ENCODE data around the gene DBNDD1.
A peak's percentile ranks its signal among the peaks of the same experiment; 100 is the strongest.
"Not testable (repeated sequence)": the region's sequence is repeated elsewhere in the genome, so short reads cannot be mapped to it uniquely, and the experiment has no call there.

Gene DBNDD1

GRCh38 chr16:90009172-90009899 is 9.9 kb downstream of the DBNDD1 start:
- Mint-ChIP-seq H3K4me1 (peaks cover 76% of the 10 kb centered on the region), H3K4me3 (peak overlapping the region; percentile 62), H3K27me3 (peaks cover 18% of the 10 kb centered on the region), H3K36me3 (no peaks in the 10 kb centered on the region), H3K27ac (peak overlapping the region; percentile 85), H3K9me3 (no peaks in the 10 kb centered on the region)
- ATAC-seq, result no peak

- peaks cover 74% of the 10 kb centered on the region for H3K4me1 Mint-ChIP-seq
- ATAC-seq, result peak; percentile 92
- H3K27me3 Mint-ChIP-seq, result peaks cover 17% of the 10 kb centered on the region
- H3K36me3 Mint-ChIP-seq, result no peaks in the 10 kb centered on the region
- peak overlapping the region; percentile 85 for H3K27ac Mint-ChIP-seq
- H3K4me3 Mint-ChIP-seq, result peak overlapping the region; percentile 62
- H3K9me3 Mint-ChIP-seq, result no peaks in the 10 kb centered on the region
Measured at GRCh38 chr16:90008708-90009145, 10.5 kb downstream of the DBNDD1 start.

- H3K36me3 Mint-ChIP-seq, H3K27me3 Mint-ChIP-seq, H3K9me3 Mint-ChIP-seq: not testable (repeated sequence)
- H3K4me1 Mint-ChIP-seq, result peaks cover 64% of the 10 kb centered on the region
- peak overlapping the region; percentile 85 for H3K27ac Mint-ChIP-seq
- peak; percentile 22 for ATAC-seq
- H3K4me3 Mint-ChIP-seq, result peak overlapping the region; percentile 24
Measured at GRCh38 chr16:90007635-90008234, 11.5 kb downstream of the DBNDD1 start.

- Mint-ChIP-seq H3K36me3 (no peaks in the 10 kb centered on the region), H3K4me1 (peaks cover 57% of the 10 kb centered on the region), H3K4me3 (peak overlapping the region; percentile 24), H3K27me3 (no peaks in the 10 kb centered on the region), H3K27ac (peak overlapping the region; percentile 85), H3K9me3 (no peaks in the 10 kb centered on the region)
- ATAC-seq, result no peak
Measured at GRCh38 chr16:90007015-90007414, 12.2 kb downstream of the DBNDD1 start.

GRCh38 chr16:90005956-90006663 is 13.1 kb downstream of the DBNDD1 start:
- no peak overlapping the region for H3K4me3 Mint-ChIP-seq

GRCh38 chr16:90004577-90004976 is 14.7 kb downstream of the DBNDD1 start:
- Mint-ChIP-seq H3K36me3 (peaks cover 15% of the 10 kb centered on the region), H3K9me3 (no peaks in the 10 kb centered on the region), H3K27me3 (no peaks in the 10 kb centered on the region), H3K4me1 (peaks cover 54% of the 10 kb centered on the region), H3K27ac (no peak overlapping the region), H3K4me3 (no peak overlapping the region)
- ATAC-seq, result no peak

More at GRCh38 chr16:90005956-90006663, 13.1 kb downstream of the DBNDD1 start:
- Mint-ChIP-seq H3K9me3 (no peaks in the 10 kb centered on the region), H3K27me3 (no peaks in the 10 kb centered on the region), H3K4me1 (peaks cover 59% of the 10 kb centered on the region), H3K36me3 (no peaks in the 10 kb centered on the region), H3K27ac (no peak overlapping the region)
- no peak for ATAC-seq

GRCh38 chr16:90002759-90003158 is 16.5 kb downstream of the DBNDD1 start:
- peaks cover 39% of the 10 kb centered on the region for H3K4me1 Mint-ChIP-seq
- H3K27me3 Mint-ChIP-seq, result no peaks in the 10 kb centered on the region
- H3K36me3 Mint-ChIP-seq, result peaks cover 18% of the 10 kb centered on the region
- H3K27ac Mint-ChIP-seq, result no peak overlapping the region
- no peak overlapping the region for H3K4me3 Mint-ChIP-seq
- H3K9me3 Mint-ChIP-seq, result no peaks in the 10 kb centered on the region
- ATAC-seq, result no peak

GRCh38 chr16:90001761-90002503 is 17.3 kb downstream of the DBNDD1 start:
- no peak for ATAC-seq
- H3K4me3 Mint-ChIP-seq, result no peak overlapping the region
- H3K27me3 Mint-ChIP-seq, result no peaks in the 10 kb centered on the region
- H3K27ac Mint-ChIP-seq, result no peak overlapping the region
- no peaks in the 10 kb centered on the region for H3K9me3 Mint-ChIP-seq
- peaks cover 32% of the 10 kb centered on the region for H3K4me1 Mint-ChIP-seq
- H3K36me3 Mint-ChIP-seq, result peaks cover 20% of the 10 kb centered on the region

GRCh38 chr16:90000733-90001427 is 18.4 kb downstream of the DBNDD1 start:
- ATAC-seq, result peak; percentile 36
- no peaks in the 10 kb centered on the region for H3K27me3 Mint-ChIP-seq
- H3K4me3 Mint-ChIP-seq, result no peak overlapping the region
- no peak overlapping the region for H3K27ac Mint-ChIP-seq
- H3K9me3 Mint-ChIP-seq, result no peaks in the 10 kb centered on the region
- H3K36me3 Mint-ChIP-seq, result peaks cover 31% of the 10 kb centered on the region
- H3K4me1 Mint-ChIP-seq, result peaks cover 28% of the 10 kb centered on the region

GRCh38 chr16:89999831-90000574 is 19.3 kb downstream of the DBNDD1 start:
- H3K27ac Mint-ChIP-seq, result no peak overlapping the region
- no peak for ATAC-seq
- H3K27me3 Mint-ChIP-seq, result no peaks in the 10 kb centered on the region
- no peak overlapping the region for H3K4me3 Mint-ChIP-seq
- H3K4me1 Mint-ChIP-seq, result peaks cover 19% of the 10 kb centered on the region
- peaks cover 39% of the 10 kb centered on the region for H3K36me3 Mint-ChIP-seq
- no peaks in the 10 kb centered on the region for H3K9me3 Mint-ChIP-seq

GRCh38 chr16:89996178-89996489 is 23.1 kb downstream of the DBNDD1 start:
- ATAC-seq, result no peak
- Mint-ChIP-seq H3K4me1 (peaks cover 11% of the 10 kb centered on the region), H3K4me3 (no peak overlapping the region), H3K9me3 (no peaks in the 10 kb centered on the region), H3K27ac (peak overlapping the region; percentile 55), H3K27me3 (no peaks in the 10 kb centered on the region), H3K36me3 (peaks cover 76% of the 10 kb centered on the region)

- Mint-ChIP-seq H3K27ac (peak overlapping the region; percentile 55), H3K4me3 (peak overlapping the region; percentile 12), H3K36me3 (peaks cover 76% of the 10 kb centered on the region)
- not testable (repeated sequence) for H3K27me3 Mint-ChIP-seq, ATAC-seq, H3K9me3 Mint-ChIP-seq, H3K4me1 Mint-ChIP-seq
Measured at GRCh38 chr16:89995475-89996177, 23.6 kb downstream of the DBNDD1 start.

- Mint-ChIP-seq H3K36me3 (peaks cover 74% of the 10 kb centered on the region), H3K27ac (peak overlapping the region; percentile 55)
- not testable (repeated sequence) for H3K4me1 Mint-ChIP-seq, H3K4me3 Mint-ChIP-seq, H3K9me3 Mint-ChIP-seq, ATAC-seq, H3K27me3 Mint-ChIP-seq
Measured at GRCh38 chr16:89994721-89995474, 24.4 kb downstream of the DBNDD1 start.

Data from stimulated activated memory B cell treated with anti-CD40 and anti-IgM and Interleukin-4, amounts not matched to agents 10 μg/mL and 1 μg/mL and 100 μg/mL, for 72 hours (primary cell).